Central memory CD4-positive, alpha-beta T cell (primary cell): Measurements from ENCODE around the gene CPEB1.
"Not testable (repeated sequence)": the region's sequence is repeated elsewhere in the genome, so short reads cannot be mapped to it uniquely, and the experiment has no call there.

Experiments used
- DNase-seq: peaks from one replicate; pipeline ENCODE4 v3.0.0; 2022

CPEB1 gene

GRCh38 chr15:82505842-82506241 is 141.3 kb downstream of the CPEB1 start:
- not testable (repeated sequence) for DNase-seq

GRCh38 chr15:82504074-82504473 is 143.1 kb downstream of the CPEB1 start:
- DNase-seq: not testable (repeated sequence)

- peak; percentile 18 for DNase-seq
Measured at GRCh38 chr15:82502700-82503339, 144.3 kb downstream of the CPEB1 start.

- not testable (repeated sequence) for DNase-seq
Measured at GRCh38 chr15:82500772-82501171, 146.4 kb downstream of the CPEB1 start.

- DNase-seq: not testable (repeated sequence)
Measured at GRCh38 chr15:82497978-82498377, 149.2 kb downstream of the CPEB1 start.
